MM.1S (cell line): ENCODE data around the gene TMEM242.

Source experiments
- CTCF ChIP-seq: fragments of 300-600 bp; sonication (generic); IDR thresholded peaks from 2 replicates; pipeline ENCODE4 v1.5.1; 2016; ENCODE audit warnings: antibody characterized with exemption, low read length, mixed read lengths
- EZH2 ChIP-seq: fragments of 300-600 bp; sonication (generic); optimal IDR thresholded peaks from 2 replicates; pipeline ENCODE3; 2017; ENCODE audit warnings: low read depth, mild to moderate bottlenecking, antibody characterized with exemption, low read length, mixed read lengths
- EZH2phosphoT487 ChIP-seq: fragments of 300-600 bp; sonication (generic); IDR thresholded peaks from 2 replicates; pipeline ENCODE4 v1.6.1; 2018; ENCODE audit warnings: antibody characterized with exemption, low read length

- no peak for TF ChIP-seq EZH2
- no peak for TF ChIP-seq CTCF
- TF ChIP-seq EZH2phosphoT487, result no peak
These were observed 3.7 kb upstream of the TMEM242 start for GRCh38 chr6:157326979-157327378.
